ENCODE results near the gene TMEM121B.

- no peak for TF ChIP-seq EZH2phosphoT487 (IDR thresholded peaks at IDR 0.05; ENCODE audit: borderline replicate concordance)
- TF ChIP-seq, protein P1, sequence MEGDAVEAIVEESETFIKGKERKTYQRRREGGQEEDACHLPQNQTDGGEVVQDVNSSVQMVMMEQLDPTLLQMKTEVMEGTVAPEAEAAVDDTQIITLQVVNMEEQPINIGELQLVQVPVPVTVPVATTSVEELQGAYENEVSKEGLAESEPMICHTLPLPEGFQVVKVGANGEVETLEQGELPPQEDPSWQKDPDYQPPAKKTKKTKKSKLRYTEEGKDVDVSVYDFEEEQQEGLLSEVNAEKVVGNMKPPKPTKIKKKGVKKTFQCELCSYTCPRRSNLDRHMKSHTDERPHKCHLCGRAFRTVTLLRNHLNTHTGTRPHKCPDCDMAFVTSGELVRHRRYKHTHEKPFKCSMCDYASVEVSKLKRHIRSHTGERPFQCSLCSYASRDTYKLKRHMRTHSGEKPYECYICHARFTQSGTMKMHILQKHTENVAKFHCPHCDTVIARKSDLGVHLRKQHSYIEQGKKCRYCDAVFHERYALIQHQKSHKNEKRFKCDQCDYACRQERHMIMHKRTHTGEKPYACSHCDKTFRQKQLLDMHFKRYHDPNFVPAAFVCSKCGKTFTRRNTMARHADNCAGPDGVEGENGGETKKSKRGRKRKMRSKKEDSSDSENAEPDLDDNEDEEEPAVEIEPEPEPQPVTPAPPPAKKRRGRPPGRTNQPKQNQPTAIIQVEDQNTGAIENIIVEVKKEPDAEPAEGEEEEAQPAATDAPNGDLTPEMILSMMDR (conservative IDR thresholded peaks at IDR 0.05; ENCODE audit: low read length) = no peak
Measured at GRCh38 chr22:17110791-17111550, 10.2 kb downstream of the TMEM121B start.
